HG03064 (cell line): ENCODE measurements around the gene SLC4A3.
A peak's percentile ranks its signal among the peaks of the same experiment; 100 is the strongest.

Source experiments
- ATAC-seq: cut with Tn5 transposase; IDR thresholded peaks from one replicate; pipeline ENCODE4 v1.9.1; 2021; ENCODE audit warnings: low read depth; ENCODE audit not compliant: unreplicated experiment

The SLC4A3 gene

GRCh38 chr2:219627103-219628100 is at the start of gene SLC4A3:
SLC4A3 (plus strand) TSS chr2:219627630; CDS start chr2:219627993, 363 bp downstream.
- no peak for ATAC-seq

DNA sequence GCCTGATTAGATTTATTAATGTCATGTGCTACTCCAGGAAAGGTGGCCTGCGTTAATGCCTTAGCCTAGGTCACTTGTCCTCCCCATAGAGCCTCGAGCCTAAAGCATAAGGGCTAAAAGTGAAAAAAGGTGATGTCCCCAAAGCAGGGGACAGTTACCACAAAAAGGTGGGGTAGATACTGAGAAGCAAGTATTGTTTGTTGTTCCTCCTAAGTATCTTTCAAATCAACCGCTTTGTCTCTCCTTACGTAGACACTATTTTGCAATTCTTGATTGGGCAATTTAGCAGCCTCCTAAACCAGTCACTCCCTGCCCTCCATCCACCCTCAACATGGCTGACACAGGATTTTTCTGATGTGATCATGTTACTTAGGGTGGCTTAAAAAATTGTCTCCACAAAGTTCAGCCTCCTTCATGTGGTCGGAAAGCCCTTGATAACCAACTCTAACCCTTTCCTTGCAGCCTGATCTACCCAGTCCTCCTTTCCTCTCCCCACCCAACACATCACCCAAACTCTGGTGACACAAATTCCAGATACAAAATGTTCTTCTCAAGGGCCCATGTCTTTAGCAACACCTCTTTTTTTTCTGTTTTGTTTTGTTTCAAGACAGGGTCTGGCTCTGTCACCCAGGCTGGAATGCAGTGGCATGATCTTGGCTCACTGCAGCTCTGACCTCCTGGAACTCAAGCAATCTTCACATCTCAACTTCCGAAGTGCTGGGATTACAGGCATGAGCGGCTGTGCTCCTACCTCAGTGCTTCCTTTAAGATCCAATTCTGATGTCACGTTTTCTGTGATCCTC is 48.4 kb upstream of the SLC4A3 start:
- no peak for ATAC-seq

DNA sequence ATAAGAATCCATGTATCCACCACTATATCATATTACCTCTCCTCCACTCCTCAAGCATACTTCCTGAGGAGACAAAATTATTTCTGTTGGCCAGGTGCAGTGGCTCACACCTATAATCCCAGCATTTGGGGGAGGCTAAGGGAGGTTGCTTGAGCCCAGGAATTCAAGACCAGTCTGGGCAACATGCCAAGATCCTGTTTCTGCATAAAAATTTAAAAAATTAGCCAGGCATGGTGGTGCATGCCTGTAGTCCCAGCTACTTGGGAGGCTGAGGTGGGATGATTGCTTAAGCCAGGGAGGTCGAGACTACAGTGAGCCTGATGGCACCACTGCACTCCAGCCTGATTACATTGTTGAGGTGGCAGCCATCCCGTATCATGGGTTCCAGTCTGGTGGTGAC is 46.1 kb upstream of the SLC4A3 start:
- ATAC-seq = no peak

DNA sequence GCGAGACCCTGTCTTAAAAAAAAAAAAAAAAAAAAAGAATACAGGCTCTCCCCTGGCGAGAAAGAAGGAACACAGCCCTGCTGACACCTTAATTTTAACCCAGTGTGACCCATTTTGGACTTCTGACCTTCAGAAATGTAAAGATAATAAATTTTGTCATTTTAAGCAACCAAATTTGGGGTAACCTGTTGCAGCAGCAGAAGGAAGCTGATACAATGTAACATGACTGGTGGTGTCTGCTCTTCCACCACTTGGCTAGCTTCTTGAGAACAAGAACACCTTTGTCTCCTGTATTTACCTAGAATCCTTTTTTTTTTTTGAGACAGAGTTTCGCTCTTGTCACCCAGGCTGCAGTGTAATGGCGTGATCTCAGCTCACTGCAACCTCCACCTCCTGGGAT is 36.3 kb upstream of the SLC4A3 start:
- ATAC-seq = no peak

DNA sequence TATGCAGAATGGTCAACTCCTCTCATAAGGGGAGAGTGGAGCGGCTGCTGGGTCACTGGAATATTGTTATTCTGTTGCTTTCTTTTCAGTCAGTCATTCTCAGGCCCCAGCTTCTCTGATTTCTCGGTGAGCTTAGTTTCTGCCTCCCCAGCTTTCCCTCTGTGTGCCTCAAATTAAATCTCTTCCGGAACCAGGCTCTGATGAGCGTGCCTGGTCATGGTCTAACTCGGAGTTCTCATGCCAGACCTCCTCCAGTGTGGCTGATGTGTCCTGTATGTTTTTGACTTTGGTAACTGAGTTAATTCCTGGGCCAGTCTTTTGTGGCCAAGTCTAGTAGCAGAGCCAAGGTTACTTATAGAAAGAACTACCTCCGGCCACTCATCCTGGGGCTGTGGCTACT is 34.7 kb upstream of the SLC4A3 start:
- no peak for ATAC-seq

DNA sequence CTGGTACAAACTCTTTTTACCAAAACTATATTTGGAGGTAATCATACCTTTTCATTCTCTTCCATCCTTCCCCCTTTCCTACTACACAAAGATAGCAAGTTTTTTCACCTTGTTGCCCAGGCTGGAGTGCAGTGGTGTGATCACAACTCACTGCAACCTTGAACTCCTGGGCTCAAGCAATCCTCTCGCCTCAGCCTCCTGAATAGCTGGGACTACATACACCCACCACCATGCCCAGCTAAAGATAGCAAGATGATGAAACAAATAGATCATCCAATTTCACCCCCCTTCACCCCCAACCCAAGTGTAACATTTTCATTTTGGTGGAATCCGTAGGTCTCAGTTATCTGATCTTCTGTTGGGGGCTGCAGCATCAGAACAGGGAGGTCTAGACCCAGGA is 34.3 kb upstream of the SLC4A3 start:
- no peak for ATAC-seq

- ATAC-seq = no peak
Observed at GRCh38 chr2:219595256-219595655, 32.2 kb upstream of the SLC4A3 start.

DNA sequence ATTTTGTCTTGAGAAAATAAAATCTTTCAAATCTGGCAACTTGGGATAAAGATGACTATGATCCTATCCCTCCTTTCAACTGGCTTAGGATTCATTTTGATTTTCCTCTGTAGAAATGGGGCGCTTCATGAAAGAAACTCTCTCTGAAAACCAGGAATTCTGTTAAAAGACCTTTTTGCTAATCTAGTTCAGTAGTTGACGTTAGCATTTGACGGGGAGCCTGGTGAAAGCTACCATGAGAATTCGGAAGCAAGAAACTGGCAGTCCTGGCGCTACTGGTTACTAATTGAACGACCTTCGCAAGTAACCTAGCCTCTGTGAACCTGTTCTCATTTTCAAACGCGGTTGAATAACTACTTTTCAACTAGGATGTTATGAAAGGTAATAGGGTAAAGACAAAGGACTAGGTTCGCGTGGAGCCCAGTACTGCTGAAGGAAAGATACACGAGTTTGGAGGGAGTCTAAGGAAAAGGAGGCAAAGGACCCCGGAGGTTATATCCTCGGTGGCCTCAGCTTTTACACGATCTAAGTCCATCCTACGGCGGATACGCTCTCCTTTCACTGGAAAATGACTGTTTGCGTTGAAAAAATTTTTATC is 30.4 kb upstream of the SLC4A3 start:
- peak; percentile 2 for ATAC-seq

GRCh38 chr2:219597552-219598307 is 29.7 kb upstream of the SLC4A3 start, which contains the start of gene STK11IP:
STK11IP (plus strand) TSS chr2:219597857; CDS start chr2:219598120, 263 bp downstream.
- ATAC-seq = peak; percentile 96

DNA sequence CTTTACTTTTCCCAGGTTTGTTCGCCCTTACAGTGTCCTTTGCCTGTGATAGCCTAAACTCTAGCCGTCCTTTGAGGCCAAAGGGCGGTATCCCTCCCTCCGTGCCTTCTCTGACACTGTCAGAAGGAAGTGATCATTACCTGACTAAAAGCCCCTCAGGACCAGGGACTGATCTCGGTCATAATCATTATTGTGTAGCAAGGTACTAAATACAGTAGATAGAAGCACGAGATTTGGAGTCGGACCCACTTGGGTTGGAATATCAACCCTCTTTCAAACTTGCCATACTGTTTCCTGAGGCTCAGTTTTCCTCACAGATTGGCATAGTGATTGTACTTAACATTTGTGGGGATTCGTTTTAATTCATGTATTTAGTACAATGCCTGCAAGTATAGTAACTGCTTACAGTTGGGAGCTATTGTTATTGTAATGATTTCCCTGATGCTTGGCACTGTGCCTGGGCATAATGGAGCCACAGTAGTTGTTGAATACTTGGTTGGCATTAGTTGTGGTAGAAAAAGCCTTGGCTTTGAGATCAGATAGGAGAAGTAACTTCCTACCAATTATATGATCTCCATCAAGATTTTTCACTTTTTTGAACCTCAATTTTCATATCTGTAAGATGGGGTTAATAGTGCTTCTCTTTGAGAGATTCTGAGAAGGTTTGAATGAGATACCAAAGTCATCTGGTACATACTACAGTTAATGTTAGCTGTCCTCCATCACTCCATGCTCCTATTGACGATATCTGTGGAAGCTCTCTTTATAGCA is 28.9 kb upstream of the SLC4A3 start:
- ATAC-seq = no peak

GRCh38 chr2:219603771-219604170 is 23.7 kb upstream of the SLC4A3 start:
- no peak for ATAC-seq

- ATAC-seq = no peak
Observed at GRCh38 chr2:219605607-219605954, 21.8 kb upstream of the SLC4A3 start.

DNA sequence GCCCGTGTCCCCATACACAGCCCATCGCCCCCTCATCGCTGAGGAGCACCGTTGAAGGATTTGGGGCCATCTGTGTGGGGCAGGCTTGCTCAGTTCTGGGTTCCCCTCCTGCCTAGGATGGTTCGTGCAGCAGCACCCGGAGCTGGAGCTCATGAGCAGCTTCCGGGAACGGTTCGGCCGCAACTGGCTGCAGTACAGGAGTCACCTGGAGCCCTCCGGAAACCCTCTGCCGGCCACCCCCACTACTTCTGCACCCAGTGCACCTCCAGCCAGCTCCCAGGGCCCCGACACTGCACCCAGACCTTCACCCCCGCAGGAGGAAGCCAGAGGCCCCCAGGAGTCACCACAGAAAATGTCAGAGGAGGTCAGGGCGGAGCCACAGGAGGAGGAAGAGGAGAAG is 19.5 kb upstream of the SLC4A3 start:
- no peak for ATAC-seq

DNA sequence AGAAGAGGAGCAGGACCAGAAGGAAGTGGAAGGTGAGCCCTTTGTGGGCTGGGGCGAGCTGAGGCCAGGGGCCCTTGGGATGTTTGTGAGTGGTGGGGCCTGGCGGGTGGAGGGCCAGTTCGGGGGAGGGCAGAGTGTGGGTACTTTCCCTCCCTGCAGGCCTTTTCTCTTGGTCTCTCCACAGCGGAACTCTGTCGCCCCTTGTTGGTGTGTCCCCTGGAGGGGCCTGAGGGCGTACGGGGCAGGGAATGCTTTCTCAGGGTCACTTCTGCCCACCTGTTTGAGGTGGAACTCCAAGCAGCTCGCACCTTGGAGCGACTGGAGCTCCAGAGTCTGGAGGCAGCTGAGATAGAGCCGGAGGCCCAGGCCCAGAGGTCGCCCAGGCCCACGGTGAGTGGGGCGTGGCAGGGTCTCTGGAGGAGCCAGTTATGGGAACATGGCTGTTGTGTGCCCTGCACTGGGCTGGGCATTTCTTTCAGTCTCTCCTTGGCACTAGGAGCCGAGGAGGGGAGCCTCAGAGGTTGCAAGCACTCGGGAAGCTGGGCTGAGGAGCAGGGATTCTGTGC is 18.9 kb upstream of the SLC4A3 start:
- no peak for ATAC-seq

- no peak for ATAC-seq
Observed at GRCh38 chr2:219609149-219609750, 18.2 kb upstream of the SLC4A3 start.

- ATAC-seq = no peak
Observed at GRCh38 chr2:219611306-219611705, 16.1 kb upstream of the SLC4A3 start.

DNA sequence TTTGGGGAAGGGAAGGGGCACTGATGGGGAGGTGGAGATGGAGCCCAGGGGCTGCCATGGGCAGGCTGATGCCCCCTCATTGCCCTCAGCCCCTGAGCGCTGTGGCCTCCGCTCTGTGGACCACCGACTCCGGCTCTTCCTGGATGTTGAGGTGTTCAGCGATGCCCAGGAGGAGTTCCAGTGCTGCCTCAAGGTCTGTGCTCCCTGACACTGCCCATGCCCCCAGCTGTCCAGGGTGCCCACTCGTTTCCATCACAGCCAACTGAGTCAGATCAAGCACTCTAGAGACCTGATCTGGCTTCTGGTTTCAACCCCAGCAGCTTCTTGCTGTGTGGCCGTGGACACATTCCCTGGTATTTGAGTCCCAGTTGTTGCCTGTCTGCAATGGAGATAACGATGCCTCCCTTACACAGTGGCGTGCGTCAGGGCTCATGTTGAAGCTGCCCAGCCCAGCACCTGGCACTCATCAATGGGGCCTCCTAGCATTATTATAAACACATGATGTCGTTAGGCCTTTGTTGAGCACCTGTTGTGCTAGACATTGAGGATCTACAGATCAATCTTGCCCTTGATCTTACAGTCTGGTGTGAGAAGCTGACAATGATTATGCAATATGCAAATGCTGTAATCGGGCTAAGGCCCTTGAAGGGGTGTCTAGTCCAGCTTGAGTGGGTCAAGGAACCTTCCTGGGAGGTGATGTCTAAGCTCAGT is 15.4 kb upstream of the SLC4A3 start:
- no peak for ATAC-seq

- no peak for ATAC-seq
Observed at GRCh38 chr2:219612577-219613286, 14.7 kb upstream of the SLC4A3 start.
